Measurements from ENCODE around the gene TMBIM1. TPM values are rescaled to one million over a fixed set of nuclear protein-coding genes. Genes with fewer than 3 reads are reported as not detected.

TMBIM1 gene
- polyA plus RNA-seq, 1 of the 3 experiments (the other 2 are of a cell fraction) = 7.8 TPM

GRCh38 chr2:218340656-218341055 lies 48.4 kb upstream of the TMBIM1 start:
- no peak overlapping the region for H3K4me3 ChIP-seq (ENCODE audit: low read depth in 2 of 2, low read length in 1 of 2)
- CTCF ChIA-PET = interaction anchor here (1.2 kb wide), 1 partner anchor 68 kb away, joined by 3 read pairs; no protein-coding TSS in a partner anchor

More at GRCh38 chr2:218340656-218341055, 48.4 kb upstream of the TMBIM1 start:
- Histone ChIP-seq H4K20me1 (ENCODE audit: insufficient read depth) (no peaks in the 10 kb centered on the region), H3K27ac (ENCODE audit: low read depth in 2 of 2, low read length in 1 of 2) (no peak overlapping the region), H3F3A (replicated peaks; ENCODE audit: insufficient read depth) (no peaks in the 10 kb centered on the region), H3K4me1 (ENCODE audit: control insufficient read depth in 1 of 2, insufficient read depth in 2 of 2, low read depth in 1 of 2, low read length in 1 of 2) (no peaks in the 10 kb centered on the region), H3K27me3 (ENCODE audit: insufficient read depth) (no peaks in the 10 kb centered on the region), H2AFZ (ENCODE audit: low read depth) (no peak overlapping the region), H3K4me2 (no peak overlapping the region), H3K79me2 (ENCODE audit: insufficient read depth) (no peaks in the 10 kb centered on the region), H3K9me2 (no peaks in the 10 kb centered on the region), H3K9me3 (no peaks in the 10 kb centered on the region), H3K9ac (no peak overlapping the region), H3K36me3 (replicated peaks in 1 of 2; ENCODE audit: control insufficient read depth in 1 of 2, insufficient read depth in 2 of 2, low read length in 1 of 2) (no peaks in the 10 kb centered on the region)
- TF ChIP-seq CTCF (IDR thresholded peaks at IDR 0.05) (no peak), ELF1 (IDR thresholded peaks at IDR 0.05) (no peak), SIN3A (IDR thresholded peaks at IDR 0.05; ENCODE audit: borderline replicate concordance, low read depth, low read length) (no peak), RCOR1 (IDR thresholded peaks at IDR 0.05; ENCODE audit: low read length) (no peak), EP300 (IDR thresholded peaks at IDR 0.05; ENCODE audit: borderline replicate concordance in 1 of 2, low read depth in 1 of 2, low read length in 1 of 2) (no peak), EZH2phosphoT487 (IDR thresholded peaks at IDR 0.05; ENCODE audit: borderline replicate concordance, low read depth) (no peak), CHD2 (IDR thresholded peaks at IDR 0.05; ENCODE audit: low read length, partially characterized antibody) (no peak), USF2 (IDR thresholded peaks at IDR 0.05; ENCODE audit: borderline replicate concordance, low read depth, low read length) (no peak), USF1 (IDR thresholded peaks at IDR 0.05; ENCODE audit: borderline replicate concordance, low read depth) (no peak), SMC3 (IDR thresholded peaks at IDR 0.05; ENCODE audit: low read depth, low read length) (no peak), FOXJ3 (CRISPR knock-in tag; IDR thresholded peaks at IDR 0.05) (no peak), IRF3 (IDR thresholded peaks at IDR 0.05; ENCODE audit: low read depth, low read length) (no peak), RAD21 (IDR thresholded peaks at IDR 0.05; ENCODE audit: low read length) (no peak), MEF2A (IDR thresholded peaks at IDR 0.05; ENCODE audit: borderline replicate concordance, low read depth) (no peak), GABPA (IDR thresholded peaks at IDR 0.05; ENCODE audit: low read depth) (no peak), RFX5 (IDR thresholded peaks at IDR 0.05; ENCODE audit: low read length) (no peak), GATA2 (CRISPR knock-in tag; IDR thresholded peaks at IDR 0.05) (no peak), TCF12 (IDR thresholded peaks at IDR 0.05) (no peak)
- no peak for DNase-seq
- POLR2A ChIA-PET = no interaction called here
- 93% methylated on average over 8 of the region's 9 CpGs for WGBS (ENCODE audit: low lambda C conversion rate)
